Fibroblast of lung (primary cell): Measurements from ENCODE around the gene PKN3. TPM values are rescaled to one million over a fixed set of nuclear protein-coding genes. Genes with fewer than 3 reads are reported as not detected.

Experiments used
- DNase-seq, 2 donors: peaks; one replicate each; pipeline versions ENCODE4 v3.0.0 to v3.0.0-alpha.2; 2010; ENCODE audit warnings: low read depth in 2 of 2
- H2AFZ ChIP-seq: 2 replicates; pipeline ENCODE4 v1.5.1; 2012; ENCODE audit warnings: low read length, control low read depth, inconsistent platforms
- H3K27ac ChIP-seq: 2 replicates; pipeline ENCODE4 v1.5.1; 2011; ENCODE audit warnings: low read length, control low read depth; ENCODE audit not compliant: insufficient read depth
- H3K27me3 ChIP-seq: 2 replicates; pipeline ENCODE4 v1.5.1; 2011; ENCODE audit warnings: mild to moderate bottlenecking, low read length; ENCODE audit not compliant: control insufficient read depth, insufficient read depth
- H3K36me3 ChIP-seq: 2 replicates; pipeline ENCODE4 v1.5.1; 2011; ENCODE audit warnings: low read length; ENCODE audit not compliant: control insufficient read depth, insufficient read depth
- H3K4me1 ChIP-seq: 2 replicates; pipeline ENCODE4 v1.5.1; 2011; ENCODE audit warnings: low read length; ENCODE audit not compliant: control insufficient read depth, insufficient read depth; ENCODE audit errors: extremely low read depth
- H3K4me2 ChIP-seq: 2 replicates; pipeline ENCODE4 v1.5.1; 2011; ENCODE audit warnings: low read length, control low read depth; ENCODE audit not compliant: insufficient read depth; ENCODE audit errors: extremely low read depth
- H3K4me3 ChIP-seq, 4 experiments: fragments of 200-600 bp in 1 of 4; sonication (generic) in 1 of 4; replicated peaks in 1 of 4; 2 replicates each; pipeline ENCODE4 v1.5.1; 2011 to 2016; ENCODE audit warnings: low read length in 4 of 4, low read depth in 3 of 4, mild to moderate bottlenecking in 3 of 4, control low read depth in 2 of 4, inconsistent platforms in 1 of 4, mixed read lengths in 1 of 4; ENCODE audit not compliant: insufficient read depth in 1 of 4; ENCODE audit errors: control extremely low read depth in 1 of 4
- H3K79me2 ChIP-seq: 2 replicates; pipeline ENCODE4 v1.5.1; 2012; ENCODE audit warnings: mild to moderate bottlenecking, low read length, inconsistent platforms; ENCODE audit not compliant: control insufficient read depth, insufficient read depth
- H3K9ac ChIP-seq: 2 replicates; pipeline ENCODE4 v1.5.1; 2011; ENCODE audit warnings: mild to moderate bottlenecking, low read length, control low read depth; ENCODE audit not compliant: insufficient read depth
- H3K9me3 ChIP-seq: 2 replicates; pipeline ENCODE4 v1.5.1; 2012; ENCODE audit warnings: low read depth, low read length; ENCODE audit not compliant: control insufficient read depth, insufficient read depth
- H4K20me1 ChIP-seq: 2 replicates; pipeline ENCODE4 v1.5.1; 2011; ENCODE audit warnings: low read length; ENCODE audit not compliant: control insufficient read depth, insufficient read depth; ENCODE audit errors: extremely low read depth
- EZH2 ChIP-seq: IDR thresholded peaks from 2 replicates; pipeline ENCODE4 v1.5.1; 2012; ENCODE audit warnings: low read length, control low read depth, mild to moderate bottlenecking; ENCODE audit errors: missing control alignments
- polyA plus RNA-seq, 2 donors: library from polyadenylated mRNA; depleted of rRNA in 1 of 2; stranded (reverse) in 1 of 2; unstranded in 1 of 2; fragments of >200 nt; gene quantifications; 2 replicates each; pipeline ENCODE4 v1.2.1, GENCODE V29; 2011 to 2012; ENCODE audit warnings: missing spikeins in 1 of 2
- total RNA-seq: library from RNA; depleted of rRNA; stranded (reverse); fragments of >200 nt; gene quantifications from 2 replicates; pipeline ENCODE4 v1.2.1, GENCODE V29; 2014
- TF ChIP-seq, protein P1 (sequence below), 2 donors: IDR thresholded peaks in 1 of 2; conservative IDR thresholded peaks in 1 of 2; 1 replicate in 1 of 2; 2 replicates in 1 of 2; pipeline ENCODE4 v1.5.1; 2011 to 2012; ENCODE audit warnings: low read length in 2 of 2, control low read depth in 1 of 2, inconsistent platforms in 1 of 2, low read depth in 1 of 2, mild to moderate bottlenecking in 1 of 2

The PKN3 gene
- total and polyA plus RNA-seq, 2 donors (not counting 1 experiment from before 2014, with no cell fraction given), result 1.7 to 1.8 TPM

DNA sequence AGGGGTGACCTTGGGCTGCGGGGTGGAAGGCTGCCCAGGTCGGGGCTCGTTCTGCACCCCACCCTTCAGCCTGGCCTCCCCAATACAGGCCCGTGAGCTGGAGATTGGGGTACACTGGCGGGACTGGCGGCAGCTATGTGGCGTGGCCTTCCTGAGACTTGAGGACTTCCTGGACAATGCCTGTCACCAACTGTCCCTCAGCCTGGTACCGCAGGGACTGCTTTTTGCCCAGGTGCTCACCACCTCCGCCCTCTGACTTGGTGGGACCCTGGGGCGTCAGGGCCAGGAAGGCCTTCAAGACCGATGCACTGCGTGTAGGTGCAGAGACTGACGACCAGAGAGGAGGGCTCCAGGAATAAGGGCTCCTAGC is 11.1 kb downstream of the PKN3 start:
- H3K9me3 ChIP-seq, result no peaks in the 10 kb centered on the region
- no peaks in the 10 kb centered on the region for H3K27me3 ChIP-seq
- no peak overlapping the region for H3K9ac ChIP-seq
- DNase-seq, result no peak
- TF ChIP-seq EZH2, result no peak
- TF ChIP-seq, protein P1, sequence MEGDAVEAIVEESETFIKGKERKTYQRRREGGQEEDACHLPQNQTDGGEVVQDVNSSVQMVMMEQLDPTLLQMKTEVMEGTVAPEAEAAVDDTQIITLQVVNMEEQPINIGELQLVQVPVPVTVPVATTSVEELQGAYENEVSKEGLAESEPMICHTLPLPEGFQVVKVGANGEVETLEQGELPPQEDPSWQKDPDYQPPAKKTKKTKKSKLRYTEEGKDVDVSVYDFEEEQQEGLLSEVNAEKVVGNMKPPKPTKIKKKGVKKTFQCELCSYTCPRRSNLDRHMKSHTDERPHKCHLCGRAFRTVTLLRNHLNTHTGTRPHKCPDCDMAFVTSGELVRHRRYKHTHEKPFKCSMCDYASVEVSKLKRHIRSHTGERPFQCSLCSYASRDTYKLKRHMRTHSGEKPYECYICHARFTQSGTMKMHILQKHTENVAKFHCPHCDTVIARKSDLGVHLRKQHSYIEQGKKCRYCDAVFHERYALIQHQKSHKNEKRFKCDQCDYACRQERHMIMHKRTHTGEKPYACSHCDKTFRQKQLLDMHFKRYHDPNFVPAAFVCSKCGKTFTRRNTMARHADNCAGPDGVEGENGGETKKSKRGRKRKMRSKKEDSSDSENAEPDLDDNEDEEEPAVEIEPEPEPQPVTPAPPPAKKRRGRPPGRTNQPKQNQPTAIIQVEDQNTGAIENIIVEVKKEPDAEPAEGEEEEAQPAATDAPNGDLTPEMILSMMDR (conservative IDR thresholded peaks at IDR 0.05 in 1 of 2, IDR thresholded peaks at IDR 0.05 in 1 of 2; ENCODE audit: low read depth in 1 of 2, low read length in 2 of 2), result no peak
- no peak overlapping the region for H3K27ac ChIP-seq
- H3K79me2 ChIP-seq, result no peaks in the 10 kb centered on the region
- H3K36me3 ChIP-seq, result no peaks in the 10 kb centered on the region
- no peaks in the 10 kb centered on the region for H4K20me1 ChIP-seq
- no peak overlapping the region for H2AFZ ChIP-seq
- no peaks in the 10 kb centered on the region for H3K4me1 ChIP-seq
- no peak overlapping the region for H3K4me3 ChIP-seq
- H3K4me2 ChIP-seq, result no peak overlapping the region

DNA sequence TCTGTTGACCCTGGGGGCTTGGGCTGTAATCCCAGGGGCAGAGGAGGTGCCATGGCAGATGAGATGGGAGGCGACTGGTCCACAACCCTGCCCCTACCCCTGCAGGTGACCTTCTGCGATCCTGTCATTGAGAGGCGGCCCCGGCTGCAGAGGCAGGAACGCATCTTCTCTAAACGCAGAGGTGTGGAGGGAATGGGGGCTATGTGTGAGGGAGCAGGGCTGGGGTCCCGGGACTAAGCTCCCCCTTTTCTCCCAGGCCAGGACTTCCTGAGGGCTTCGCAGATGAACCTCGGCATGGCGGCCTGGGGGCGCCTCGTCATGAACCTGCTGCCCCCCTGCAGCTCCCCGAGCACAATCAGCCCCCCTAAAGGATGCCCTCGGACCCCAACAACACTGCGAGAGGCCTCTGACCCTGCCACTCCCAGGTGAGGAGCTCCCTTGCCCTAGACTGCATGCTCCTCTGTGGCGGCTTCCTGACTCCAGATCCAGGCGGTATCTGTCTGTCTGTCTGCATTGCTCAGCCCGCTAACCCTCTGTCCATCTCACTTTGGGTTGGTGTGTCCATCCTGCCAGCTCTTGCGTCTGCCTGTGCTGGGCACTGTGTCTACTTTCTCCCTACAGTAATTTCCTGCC is 11.8 kb downstream of the PKN3 start:
- no peak overlapping the region for H2AFZ ChIP-seq
- H3K4me3 ChIP-seq, result no peak overlapping the region
- no peak overlapping the region for H3K27ac ChIP-seq
- H3K27me3 ChIP-seq, result no peaks in the 10 kb centered on the region
- TF ChIP-seq EZH2, result no peak
- TF ChIP-seq, protein P1 (conservative IDR thresholded peaks at IDR 0.05 in 1 of 2, IDR thresholded peaks at IDR 0.05 in 1 of 2; ENCODE audit: low read depth in 1 of 2, low read length in 2 of 2), result no peak
- H3K36me3 ChIP-seq, result no peaks in the 10 kb centered on the region
- DNase-seq, result no peak
- H4K20me1 ChIP-seq, result no peaks in the 10 kb centered on the region
- H3K9me3 ChIP-seq, result no peaks in the 10 kb centered on the region
- no peaks in the 10 kb centered on the region for H3K4me1 ChIP-seq
- no peak overlapping the region for H3K4me2 ChIP-seq
- no peaks in the 10 kb centered on the region for H3K79me2 ChIP-seq
- H3K9ac ChIP-seq, result no peak overlapping the region

DNA sequence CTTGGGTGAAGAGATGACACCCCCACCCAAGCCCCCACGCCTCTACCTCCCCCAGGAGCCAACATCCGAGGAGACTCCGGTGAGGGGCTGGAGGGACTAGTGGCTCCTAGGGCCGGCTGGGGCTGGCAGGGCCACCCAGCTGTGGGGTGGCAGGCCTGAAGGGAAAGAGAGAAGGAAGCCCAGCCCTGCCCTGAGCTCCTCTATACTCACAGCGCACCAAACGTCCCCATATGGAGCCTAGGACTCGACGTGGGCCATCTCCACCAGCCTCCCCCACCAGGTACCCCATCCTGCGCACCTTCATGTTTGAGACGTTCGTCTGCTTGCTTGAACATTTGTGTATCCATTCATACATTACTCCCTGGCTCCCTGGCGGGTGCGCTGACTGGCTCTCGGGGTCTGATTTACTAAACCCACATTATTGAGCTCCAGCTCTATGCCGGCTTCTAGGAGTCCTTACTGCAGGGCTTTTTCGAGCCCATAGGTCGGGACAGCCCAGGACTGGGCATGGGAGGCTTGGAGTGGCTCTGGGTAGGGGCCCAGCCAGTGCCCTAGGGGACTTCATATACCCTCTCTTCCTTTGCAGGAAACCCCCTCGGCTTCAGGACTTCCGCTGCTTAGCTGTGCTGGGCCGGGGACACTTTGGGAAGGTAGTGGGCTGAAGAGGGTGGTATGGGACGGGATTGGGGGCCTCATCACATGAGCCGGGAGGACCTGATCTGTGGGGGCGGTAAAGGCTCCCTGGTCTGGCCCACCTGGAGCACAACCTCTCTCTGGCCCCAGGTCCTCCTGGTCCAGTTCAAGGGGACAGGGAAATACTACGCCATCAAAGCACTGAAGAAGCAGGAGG is 12.5 kb downstream of the PKN3 start:
- no peaks in the 10 kb centered on the region for H3K4me1 ChIP-seq
- no peak overlapping the region for H3K9ac ChIP-seq
- no peaks in the 10 kb centered on the region for H3K79me2 ChIP-seq
- H3K36me3 ChIP-seq, result peaks cover under 1% of the 10 kb centered on the region
- H3K27me3 ChIP-seq, result no peaks in the 10 kb centered on the region
- DNase-seq, result no peak
- H3K4me2 ChIP-seq, result no peak overlapping the region
- H2AFZ ChIP-seq, result no peak overlapping the region
- no peak overlapping the region for H3K4me3 ChIP-seq
- H3K9me3 ChIP-seq, result no peaks in the 10 kb centered on the region
- H4K20me1 ChIP-seq, result no peaks in the 10 kb centered on the region
- TF ChIP-seq, protein P1 (conservative IDR thresholded peaks at IDR 0.05 in 1 of 2, IDR thresholded peaks at IDR 0.05 in 1 of 2; ENCODE audit: low read depth in 1 of 2, low read length in 2 of 2), result no peak
- TF ChIP-seq EZH2, result no peak
- H3K27ac ChIP-seq, result no peak overlapping the region
